Activated CD8-positive, alpha-beta T cell treated with anti-CD3 and anti-CD28 coated beads, Interleukin-2, amount 10 ng/mL, durations not matched to agents 7 days and 5 days (primary cell): ENCODE data around the gene P4HA2. TPM values are rescaled to one million over a fixed set of nuclear protein-coding genes. Genes with fewer than 3 reads are reported as not detected.

Experiments
- ATAC-seq: fragments of 150-1000 bp; cut with Tn5 transposase; one replicate; pipeline ENCODE4 v1.10.0; 2021; ENCODE audit warnings: moderate library complexity
- CTCF ChIA-PET: fragments of 350-600 bp; sonication (Branson Sonifier 250); formaldehyde crosslinking; loops from one replicate; lab custom pipeline; 2021; ENCODE audit warnings: antibody characterized with exemption; lab: Charles Lee
- POLR2A ChIA-PET: fragments of 350-600 bp; sonication (Branson Sonifier 250); formaldehyde crosslinking; loops from one replicate; lab custom pipeline; 2021; ENCODE audit warnings: antibody characterized with exemption; lab: Charles Lee
- DNase-seq: peaks from one replicate; pipeline ENCODE4 v3.0.0-alpha.2; 2020
- H3K27ac Mint-ChIP-seq: one replicate; pipeline ENCODE4 v1.8.0; 2021; ENCODE audit warnings: mild to moderate bottlenecking, mixed read lengths
- H3K27me3 Mint-ChIP-seq: one replicate; pipeline ENCODE4 v1.8.0; 2021; ENCODE audit warnings: low read depth, mixed read lengths
- H3K36me3 Mint-ChIP-seq: one replicate; pipeline ENCODE4 v1.8.0; 2021; ENCODE audit warnings: low read depth, mixed read lengths
- H3K4me1 Mint-ChIP-seq: one replicate; pipeline ENCODE4 v1.8.0; 2021; ENCODE audit warnings: low read depth, mixed read lengths
- H3K4me3 Mint-ChIP-seq: one replicate; pipeline ENCODE4 v1.8.0; 2021; ENCODE audit warnings: mild to moderate bottlenecking, mixed read lengths
- H3K9me3 Mint-ChIP-seq: one replicate; pipeline ENCODE4 v1.8.0; 2022; ENCODE audit warnings: mixed read lengths; ENCODE audit not compliant: insufficient read depth
- total RNA-seq, 2 experiments: library from RNA; stranded (reverse); gene quantifications; one replicate each; pipeline ENCODE4 v1.2.3, GENCODE V29; 2021

P4HA2 gene
- total RNA-seq, 2 experiments from 2014 or later: 11.4 to 13.5 TPM

- Mint-ChIP-seq H3K4me3 (no peak overlapping the region), H3K27me3 (peaks cover 2% of the 10 kb centered on the region)
- POLR2A ChIA-PET: no interaction called here
Measured at GRCh38 chr5:132238169-132238744, 10.6 kb upstream of the P4HA2 start.

GRCh38 chr5:132237670-132238069 lies 10.0 kb upstream of the P4HA2 start:
- Mint-ChIP-seq H3K27ac (no peak overlapping the region), H3K4me1 (peaks cover 2% of the 10 kb centered on the region), H3K9me3 (no peaks in the 10 kb centered on the region), H3K27me3 (peaks cover 2% of the 10 kb centered on the region), H3K36me3 (no peaks in the 10 kb centered on the region), H3K4me3 (no peak overlapping the region)
- ATAC-seq: no peak
- CTCF ChIA-PET: interaction anchor here (0.6 to 3.9 kb wide), 48 partner anchors 9 to 266 kb away, joined by 3 to 31 read pairs (median 5); partner anchors contain the start of genes CSF2, P4HA2 and SLC22A5
- DNase-seq: no peak
- POLR2A ChIA-PET: no interaction called here

More at GRCh38 chr5:132238169-132238744, 10.6 kb upstream of the P4HA2 start:
- ATAC-seq (peak; percentile 90), DNase-seq (peak; percentile 87)
- H3K27ac Mint-ChIP-seq: no peak overlapping the region
- no peaks in the 10 kb centered on the region for H3K9me3 Mint-ChIP-seq
- no peaks in the 10 kb centered on the region for H3K36me3 Mint-ChIP-seq
- peaks cover 2% of the 10 kb centered on the region for H3K4me1 Mint-ChIP-seq
- CTCF ChIA-PET: interaction anchor here (0.6 to 3.9 kb wide), 53 partner anchors 9 to 434 kb away, joined by 3 to 31 read pairs (median 5); partner anchors contain the start of genes P4HA2 and SLC22A5

DNA sequence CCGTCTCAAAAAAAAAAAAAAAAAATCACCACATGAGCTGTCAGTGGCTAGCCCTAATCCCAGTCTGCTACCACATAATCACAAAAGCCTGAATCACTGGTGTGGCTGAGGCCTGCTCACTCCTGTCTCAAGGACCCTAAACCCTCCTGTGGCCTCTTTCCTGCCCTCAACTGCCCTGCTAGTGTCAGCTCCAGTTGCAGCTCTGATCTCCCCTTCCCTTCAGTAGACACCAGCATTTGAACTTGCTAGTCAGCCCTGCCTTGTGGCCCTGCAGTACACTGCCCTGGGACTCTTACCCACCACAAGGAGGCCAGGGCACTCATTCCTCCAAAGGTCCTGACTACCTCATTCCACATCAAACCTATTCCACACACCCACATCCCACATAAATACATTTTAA lies 9.5 kb upstream of the P4HA2 start:
- Mint-ChIP-seq H3K9me3 (no peaks in the 10 kb centered on the region), H3K27me3 (peaks cover 3% of the 10 kb centered on the region), H3K4me3 (no peak overlapping the region), H3K36me3 (no peaks in the 10 kb centered on the region), H3K27ac (peak overlapping the region; percentile 1), H3K4me1 (peaks cover 2% of the 10 kb centered on the region)
- DNase-seq (no peak), ATAC-seq (no peak)
- ChIA-PET POLR2A (no interaction called here), CTCF (interaction anchor here (0.6 to 3.9 kb wide), 18 partner anchors 9 to 460 kb away, joined by 3 to 31 read pairs (median 8); partner anchors contain the start of genes CSF2, P4HA2 and SLC22A5)

DNA sequence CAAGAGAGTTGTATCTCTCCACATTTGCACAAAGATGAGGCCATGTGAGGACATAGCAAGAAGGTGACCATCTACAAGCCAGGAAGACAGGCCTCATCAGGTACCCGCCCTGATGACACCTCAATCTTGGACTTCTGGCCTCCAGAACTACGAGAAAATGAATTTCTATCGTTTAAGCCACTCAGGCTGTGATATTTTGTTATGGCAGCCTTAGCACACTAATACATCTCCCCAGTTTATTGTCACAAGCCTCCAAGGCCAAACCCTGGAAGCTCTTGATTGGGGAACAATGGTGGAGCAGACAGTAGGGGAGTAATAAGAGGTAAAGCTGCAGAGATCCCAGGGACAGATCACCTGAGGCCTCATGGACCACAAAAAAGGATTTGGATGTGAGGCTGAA lies 7.7 kb upstream of the P4HA2 start:
- H3K27ac Mint-ChIP-seq: no peak overlapping the region
- no peaks in the 10 kb centered on the region for H3K36me3 Mint-ChIP-seq
- H3K27me3 Mint-ChIP-seq: peaks cover 5% of the 10 kb centered on the region
- ChIA-PET POLR2A (no interaction called here), CTCF (interaction anchor here (0.7 to 1.6 kb wide), 4 partner anchors 9 to 171 kb away, joined by 3 to 6 read pairs (median 4); no protein-coding TSS in a partner anchor)
- H3K4me3 Mint-ChIP-seq: no peak overlapping the region
- no peaks in the 10 kb centered on the region for H3K9me3 Mint-ChIP-seq
- ATAC-seq (no peak), DNase-seq (no peak)
- H3K4me1 Mint-ChIP-seq: peaks cover 15% of the 10 kb centered on the region

DNA sequence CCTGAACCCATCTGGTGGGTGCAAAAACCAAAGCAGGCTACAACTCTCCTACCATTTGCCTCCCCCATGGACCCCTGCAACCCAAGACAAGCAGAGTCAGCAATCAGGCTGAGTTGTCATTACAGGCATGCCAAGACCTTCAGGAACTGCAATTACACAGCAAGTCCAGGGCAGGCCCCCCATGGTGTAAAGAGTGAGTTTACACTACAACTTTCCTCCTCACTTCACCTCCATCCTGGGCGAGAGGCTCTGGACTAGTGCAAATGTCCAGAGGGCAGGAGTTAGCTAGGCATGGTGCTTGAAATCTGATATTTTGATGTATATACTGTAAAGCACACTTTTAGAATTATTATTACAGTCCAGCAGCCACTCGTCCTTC lies 7.0 kb upstream of the P4HA2 start:
- peaks cover 21% of the 10 kb centered on the region for H3K4me1 Mint-ChIP-seq
- no peaks in the 10 kb centered on the region for H3K9me3 Mint-ChIP-seq
- peaks cover 9% of the 10 kb centered on the region for H3K27me3 Mint-ChIP-seq
- H3K4me3 Mint-ChIP-seq: no peak overlapping the region
- CTCF ChIA-PET: interaction anchor here (1.6 kb wide), 1 partner anchor 54 kb away, joined by 6 read pairs; no protein-coding TSS in a partner anchor
- POLR2A ChIA-PET: no interaction called here
- ATAC-seq: no peak
- no peak overlapping the region for H3K27ac Mint-ChIP-seq
- no peak for DNase-seq
- no peaks in the 10 kb centered on the region for H3K36me3 Mint-ChIP-seq

DNA sequence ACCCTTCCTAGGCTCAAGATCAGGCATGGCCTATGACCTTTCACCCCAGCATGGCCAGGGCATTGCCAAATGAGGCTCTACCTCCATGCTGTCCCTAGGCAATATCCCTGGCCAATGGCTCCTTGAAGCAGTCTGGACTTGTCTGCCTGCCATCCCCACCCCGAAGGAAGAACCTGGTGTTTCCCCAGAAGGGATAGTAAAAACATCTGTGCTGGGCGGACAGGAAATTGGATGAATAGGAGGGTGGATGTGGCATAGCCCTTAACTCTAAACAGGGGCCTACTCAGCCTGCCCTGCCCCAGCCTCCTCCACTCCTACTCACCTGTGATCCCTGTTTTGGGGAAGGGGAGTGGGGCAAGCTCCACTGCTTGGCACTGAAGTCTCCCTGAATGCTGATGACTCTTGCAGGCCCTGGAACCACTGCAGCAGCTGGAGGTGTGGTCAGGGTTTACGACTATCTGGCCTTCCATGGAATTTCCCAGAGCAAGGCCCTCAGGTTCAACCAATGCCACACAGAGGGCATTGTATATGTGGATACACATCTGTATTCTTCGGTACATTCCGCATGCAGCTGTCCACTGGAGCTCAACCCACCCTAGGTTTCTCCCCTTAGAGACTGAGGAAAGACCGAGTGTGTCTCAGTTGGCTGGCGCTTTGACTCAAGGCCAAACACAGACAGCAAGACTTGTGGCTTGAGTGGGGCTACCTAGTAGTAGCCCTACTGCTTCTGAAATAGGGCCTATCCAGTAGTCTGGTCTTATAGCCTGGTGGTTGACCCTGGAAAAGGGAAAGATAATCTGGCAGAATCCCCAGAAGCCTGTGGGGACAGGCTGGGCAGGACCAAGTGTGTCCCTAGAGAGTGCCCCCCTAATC lies 6.4 kb upstream of the P4HA2 start:
- DNase-seq: no peak
- Mint-ChIP-seq H3K27me3 (peaks cover 14% of the 10 kb centered on the region), H3K9me3 (no peaks in the 10 kb centered on the region), H3K36me3 (no peaks in the 10 kb centered on the region), H3K27ac (no peak overlapping the region), H3K4me1 (peaks cover 27% of the 10 kb centered on the region), H3K4me3 (no peak overlapping the region)
- CTCF ChIA-PET: interaction anchor here (1.6 kb wide), 1 partner anchor 53 kb away, joined by 6 read pairs; no protein-coding TSS in a partner anchor
- no peak for ATAC-seq
- POLR2A ChIA-PET: no interaction called here

DNA sequence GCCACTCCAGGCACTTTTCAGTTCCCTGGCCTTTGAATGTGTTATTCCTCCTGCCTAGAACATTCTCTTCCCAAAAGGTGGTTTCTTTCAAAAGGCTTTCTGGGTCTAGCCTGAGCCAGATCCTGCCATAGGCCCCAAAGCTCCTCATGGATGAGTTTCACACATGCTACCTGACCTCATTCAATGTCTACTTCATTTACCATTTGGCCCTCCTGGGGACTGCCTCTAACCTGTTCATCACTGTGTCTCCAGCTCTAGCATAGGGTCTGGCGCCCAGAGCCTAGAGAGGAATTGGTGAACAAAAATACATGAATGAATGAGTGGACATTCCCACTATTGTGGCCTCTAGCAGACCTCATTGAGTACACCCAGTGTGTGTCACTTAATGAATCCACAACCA lies 5.4 kb upstream of the P4HA2 start:
- ChIA-PET CTCF (no interaction called here), POLR2A (no interaction called here)
- ATAC-seq (no peak), DNase-seq (no peak)
- Mint-ChIP-seq H3K4me3 (no peak overlapping the region), H3K27ac (no peak overlapping the region), H3K27me3 (peaks cover 16% of the 10 kb centered on the region), H3K36me3 (no peaks in the 10 kb centered on the region), H3K4me1 (peaks cover 29% of the 10 kb centered on the region), H3K9me3 (no peaks in the 10 kb centered on the region)

GRCh38 chr5:132232465-132232864 lies 4.8 kb upstream of the P4HA2 start:
- H3K4me1 Mint-ChIP-seq: peaks cover 29% of the 10 kb centered on the region
- H3K27me3 Mint-ChIP-seq: peaks cover 16% of the 10 kb centered on the region
- DNase-seq (no peak), ATAC-seq (no peak)
- no peaks in the 10 kb centered on the region for H3K9me3 Mint-ChIP-seq
- no peak overlapping the region for H3K4me3 Mint-ChIP-seq
- CTCF ChIA-PET: no interaction called here
- POLR2A ChIA-PET: no interaction called here
- no peak overlapping the region for H3K27ac Mint-ChIP-seq
- H3K36me3 Mint-ChIP-seq: no peaks in the 10 kb centered on the region

- Mint-ChIP-seq H3K27ac (peak overlapping the region; percentile 11), H3K4me1 (peaks cover 32% of the 10 kb centered on the region), H3K27me3 (peaks cover 21% of the 10 kb centered on the region), H3K4me3 (no peak overlapping the region), H3K36me3 (no peaks in the 10 kb centered on the region), H3K9me3 (no peaks in the 10 kb centered on the region)
- CTCF ChIA-PET: no interaction called here
- DNase-seq (no peak), ATAC-seq (no peak)
- POLR2A ChIA-PET: no interaction called here
Measured at GRCh38 chr5:132230871-132231270, 3.2 kb upstream of the P4HA2 start.

DNA sequence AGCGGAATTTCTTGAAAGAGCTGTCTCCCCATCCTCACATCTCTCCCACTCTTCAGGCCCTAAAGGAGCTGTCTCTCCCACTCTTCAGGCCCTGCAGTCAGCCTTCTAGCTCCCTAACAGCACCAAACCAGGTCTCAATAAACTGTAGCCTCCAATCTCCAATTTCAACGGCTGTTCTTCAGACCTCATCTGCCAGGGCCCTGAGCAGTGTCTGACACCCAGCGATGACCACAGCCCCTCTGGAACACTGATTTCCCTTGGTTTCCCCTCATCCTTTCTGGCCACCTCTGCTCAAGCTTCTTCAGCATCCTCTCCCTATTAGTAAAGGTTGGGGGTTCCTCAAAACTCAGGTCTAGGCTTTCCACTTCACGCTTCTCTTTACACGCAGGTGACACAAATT lies 1.6 kb upstream of the P4HA2 start:
- ChIA-PET CTCF (interaction anchor here (3.3 kb wide), 1 partner anchor 9 kb away, joined by 31 read pairs; no protein-coding TSS in a partner anchor), POLR2A (no interaction called here)
- Mint-ChIP-seq H3K27ac (no peak overlapping the region), H3K9me3 (no peaks in the 10 kb centered on the region), H3K36me3 (no peaks in the 10 kb centered on the region), H3K4me1 (peaks cover 36% of the 10 kb centered on the region), H3K27me3 (peaks cover 21% of the 10 kb centered on the region), H3K4me3 (peak overlapping the region; percentile 32)
- ATAC-seq: no peak
- DNase-seq: no peak

DNA sequence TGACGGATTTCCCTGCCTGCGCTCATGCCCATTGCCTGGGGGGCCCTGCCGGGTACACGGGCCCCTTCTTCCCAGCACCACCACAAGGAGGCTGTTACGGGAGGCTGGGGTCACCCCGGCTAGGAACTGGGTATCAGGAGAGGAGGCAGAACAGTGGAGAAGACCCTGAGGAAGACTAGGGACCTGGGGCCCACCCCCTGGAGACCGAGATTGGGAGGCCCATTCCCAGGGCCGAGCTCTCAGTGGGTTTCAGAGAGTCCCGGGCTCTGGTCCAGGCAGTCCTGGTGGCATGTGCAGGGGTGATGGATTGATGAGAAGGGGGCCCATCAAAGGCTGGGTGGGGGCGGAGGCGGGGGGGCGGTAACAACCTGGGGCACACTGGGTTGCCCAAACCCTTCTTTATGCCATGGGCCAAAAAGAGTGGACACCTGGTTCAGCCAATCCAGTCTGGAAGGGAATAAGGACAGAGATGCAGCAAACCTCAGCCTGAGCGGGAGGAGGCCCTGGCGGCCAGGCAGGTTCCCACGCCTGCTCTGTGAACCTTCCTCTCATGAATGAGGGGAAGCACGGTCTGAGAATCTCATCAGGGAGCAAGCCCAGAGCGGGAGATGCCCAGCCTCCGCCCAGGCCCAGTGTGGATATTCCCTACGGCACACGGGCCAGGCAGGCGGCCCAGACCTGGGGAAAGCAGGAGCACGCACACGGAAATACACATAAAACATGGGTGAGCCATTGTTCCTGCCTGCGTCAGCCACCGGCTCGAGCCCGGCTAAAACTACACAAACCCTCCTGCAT lies 785 bp upstream of the P4HA2 start:
- peak overlapping the region; percentile 44 for H3K4me3 Mint-ChIP-seq
- H3K9me3 Mint-ChIP-seq: no peaks in the 10 kb centered on the region
- H3K4me1 Mint-ChIP-seq: peaks cover 36% of the 10 kb centered on the region
- no peak for DNase-seq
- no peak for ATAC-seq
- POLR2A ChIA-PET: no interaction called here
- CTCF ChIA-PET: interaction anchor here (3.3 kb wide), 1 partner anchor 9 kb away, joined by 31 read pairs; no protein-coding TSS in a partner anchor
- peaks cover 21% of the 10 kb centered on the region for H3K27me3 Mint-ChIP-seq
- no peak overlapping the region for H3K27ac Mint-ChIP-seq
- H3K36me3 Mint-ChIP-seq: no peaks in the 10 kb centered on the region
